SK-N-SH (cell line): ENCODE data around the gene SEC11A. TPM values are rescaled to one million over a fixed set of nuclear protein-coding genes. Genes with fewer than 3 reads are reported as not detected.

Source experiments
- CTCF ChIA-PET: fragments of 300-600, 350-600 bp; formaldehyde crosslinking; extraction: SDS; loops from one replicate; lab custom pipeline; 2021; lab: Yijun Ruan, JAX
- POLR2A ChIA-PET: fragments of 350-600 bp; sonication (Branson Sonifier 250); formaldehyde crosslinking; extraction: SDS; loops from one replicate; lab custom pipeline; 2020; ENCODE audit warnings: antibody characterized with exemption, inconsistent platforms; lab: Yijun Ruan, JAX
- DNase-seq: peaks from one replicate; pipeline ENCODE4 v3.0.0; 2012
- H2AFZ ChIP-seq: fragments of 200-600 bp; sonication (generic); 2 replicates; pipeline ENCODE4 v1.8.1; 2016; ENCODE audit warnings: antibody characterized with exemption, mild to moderate bottlenecking, low read depth
- H3F3A ChIP-seq: fragments of 200-600 bp; sonication (generic); replicated peaks from 2 replicates; pipeline ENCODE3; 2016; ENCODE audit warnings: antibody characterized with exemption, mild to moderate bottlenecking; ENCODE audit not compliant: insufficient read depth
- H3K27ac ChIP-seq, 2 experiments: fragments of 200-500 bp in 1 of 2; fragments of 200-600 bp in 1 of 2; sonication (Bioruptor generic) in 1 of 2; sonication (generic), shearing (Covaris generic) in 1 of 2; 2 replicates each; pipeline versions ENCODE4 v1.5.1 to v1.6.1; 2014 to 2016; ENCODE audit warnings: low read depth in 2 of 2, inconsistent platforms in 1 of 2, low read length in 1 of 2, mild to moderate bottlenecking in 1 of 2, mixed read lengths in 1 of 2
- H3K27me3 ChIP-seq: fragments of 200-600 bp; sonication (generic), shearing (Covaris generic); 2 replicates; pipeline ENCODE4 v1.6.1; 2016; ENCODE audit warnings: mixed run types; ENCODE audit not compliant: insufficient read depth
- H3K36me3 ChIP-seq, 2 experiments: fragments of 200-500 bp in 1 of 2; fragments of 200-600 bp in 1 of 2; sonication (Bioruptor generic) in 1 of 2; sonication (generic) in 1 of 2; replicated peaks in 1 of 2; 2 replicates each; pipeline versions ENCODE3 to v1.5.1; 2014 to 2016; ENCODE audit warnings: low read length in 1 of 2, mild to moderate bottlenecking in 1 of 2; ENCODE audit not compliant: insufficient read depth in 2 of 2, control insufficient read depth in 1 of 2
- H3K4me1 ChIP-seq, 2 experiments: fragments of 200-500 bp in 1 of 2; fragments of 200-600 bp in 1 of 2; sonication (Bioruptor generic) in 1 of 2; sonication (generic), shearing (Covaris generic) in 1 of 2; 2 replicates each; pipeline versions ENCODE4 v1.5.1 to v1.6.1; 2014 to 2016; ENCODE audit warnings: low read depth in 1 of 2, low read length in 1 of 2, mixed run types in 1 of 2; ENCODE audit not compliant: insufficient read depth in 2 of 2, control insufficient read depth in 1 of 2
- H3K4me2 ChIP-seq: fragments of 200-600 bp; sonication (generic), shearing (Covaris generic); 2 replicates; pipeline ENCODE4 v1.6.1; 2017; ENCODE audit warnings: mixed run types
- H3K4me3 ChIP-seq, 2 experiments: fragments of 200-500 bp in 1 of 2; fragments of 200-600 bp in 1 of 2; sonication (Bioruptor generic) in 1 of 2; sonication (generic), shearing (Covaris generic) in 1 of 2; 2 replicates each; pipeline versions ENCODE4 v1.5.1 to v1.8.1; 2014 to 2016; ENCODE audit warnings: low read depth in 2 of 2, inconsistent platforms in 1 of 2, low read length in 1 of 2, mild to moderate bottlenecking in 1 of 2, mixed read lengths in 1 of 2, moderate library complexity in 1 of 2
- H3K79me2 ChIP-seq: fragments of 200-600 bp; sonication (generic); 2 replicates; pipeline ENCODE4 v1.8.1; 2017; ENCODE audit warnings: mild to moderate bottlenecking; ENCODE audit not compliant: insufficient read depth
- H3K9ac ChIP-seq: fragments of 200-600 bp; sonication (generic); 2 replicates; pipeline ENCODE4 v1.6.1; 2017; ENCODE audit warnings: mixed run types
- H3K9me2 ChIP-seq: fragments of 200-600 bp; sonication (generic); 2 replicates; pipeline ENCODE4 v1.6.1; 2017; ENCODE audit warnings: mixed run types
- H3K9me3 ChIP-seq: fragments of 200-600 bp; sonication (generic); 2 replicates; pipeline ENCODE4 v1.6.1; 2017; ENCODE audit warnings: mixed run types, mild to moderate bottlenecking, moderate library complexity
- H4K20me1 ChIP-seq: fragments of 200-600 bp; sonication (generic); 2 replicates; pipeline ENCODE4 v1.6.1; 2017; ENCODE audit warnings: mild to moderate bottlenecking, mixed run types; ENCODE audit not compliant: insufficient read depth
- ELF1 ChIP-seq: IDR thresholded peaks from 2 replicates; pipeline ENCODE4 v1.4.0; 2012
- EP300 ChIP-seq, 2 experiments: IDR thresholded peaks; 2 replicates each; pipeline versions ENCODE4 v1.4.0 to v1.6.1; 2012; ENCODE audit warnings: borderline replicate concordance in 1 of 2, low read depth in 1 of 2, low read length in 1 of 2
- GATA2 ChIP-seq: sonication (generic); formaldehyde crosslinking; IDR thresholded peaks from 2 replicates; pipeline ENCODE4 v1.5.0; 2020; ENCODE audit warnings: mild to moderate bottlenecking, missing genetic modification reagents
- NFIC ChIP-seq: IDR thresholded peaks from 2 replicates; pipeline ENCODE4 v1.4.0; 2012; ENCODE audit warnings: borderline replicate concordance
- NRF1 ChIP-seq: IDR thresholded peaks from 2 replicates; pipeline ENCODE4 v1.6.1; 2012; ENCODE audit warnings: low read depth, mild to moderate bottlenecking, low read length
- POLR2AphosphoS5 ChIP-seq: IDR thresholded peaks from 2 replicates; pipeline ENCODE4 v1.6.1; 2012; ENCODE audit warnings: low read depth, low read length
- RAD21 ChIP-seq: IDR thresholded peaks from 2 replicates; pipeline ENCODE4 v1.6.1; 2012; ENCODE audit warnings: mild to moderate bottlenecking, low read length
- RCOR1 ChIP-seq: fragments of 150-350 bp; IDR thresholded peaks from 2 replicates; pipeline ENCODE4 v1.6.1; 2017; ENCODE audit warnings: antibody characterized with exemption, low read length
- RFX5 ChIP-seq: IDR thresholded peaks from 2 replicates; pipeline ENCODE4 v1.6.1; 2012; ENCODE audit warnings: mild to moderate bottlenecking, improper control_type of control experiment, low read length
- RXRA ChIP-seq: IDR thresholded peaks from 2 replicates; pipeline ENCODE4 v1.4.0; 2012; ENCODE audit warnings: low read depth, mild to moderate bottlenecking, borderline replicate concordance
- TAF1 ChIP-seq: IDR thresholded peaks from 2 replicates; pipeline ENCODE4 v1.6.1; 2012; ENCODE audit warnings: low read depth, mild to moderate bottlenecking, low read length, moderate library complexity, borderline replicate concordance
- TCF12 ChIP-seq: IDR thresholded peaks from 2 replicates; pipeline ENCODE4 v1.4.0; 2012
- USF1 ChIP-seq: IDR thresholded peaks from 2 replicates; pipeline ENCODE4 v1.4.0; 2012; ENCODE audit warnings: low read depth, borderline replicate concordance
- ZBTB33 ChIP-seq: IDR thresholded peaks from 2 replicates; pipeline ENCODE4 v1.4.0; 2012; ENCODE audit warnings: low read depth, borderline replicate concordance
- WGBS: methylation state at CpG from one replicate; pipeline ENCODE4 v1.1.6; 2017; ENCODE audit warnings: low lambda C conversion rate; 5-methylcytosine and 5-hydroxymethylcytosine counted together
- polyA plus RNA-seq, 3 experiments: library from polyadenylated mRNA; depleted of rRNA; stranded (reverse); fragments of >200 nt; gene quantifications; 2 replicates each; pipeline ENCODE4 v1.2.3, GENCODE V29; 2012

SEC11A gene
- polyA plus RNA-seq, 1 of the 3 experiments (the other 2 are of a cell fraction), result 107 TPM

- Histone ChIP-seq H3K4me3 (no peak overlapping the region), H3K4me2 (no peak overlapping the region), H3K36me3 (peaks cover 2 to 8% of the 10 kb centered on the region in 2 experiments), H3K9me3 (no peaks in the 10 kb centered on the region), H3K9me2 (no peaks in the 10 kb centered on the region), H3K9ac (no peak overlapping the region), H4K20me1 (peaks cover 94% of the 10 kb centered on the region), H3K79me2 (peaks cover 100% of the 10 kb centered on the region), H3K4me1 (no peaks in the 10 kb centered on the region; a peak in 1 of 4 replicates), H3K27ac (no peak overlapping the region), H3F3A (peaks cover 12% of the 10 kb centered on the region), H2AFZ (no peak overlapping the region), H3K27me3 (no peaks in the 10 kb centered on the region)
- CTCF ChIA-PET, result no interaction called here
- 88% methylated on average over 8 of the region's 8 CpGs for WGBS
- DNase-seq, result no peak
- POLR2A ChIA-PET, result no interaction called here
- TF ChIP-seq NRF1 (no peak), TAF1 (no peak), RCOR1 (no peak), USF1 (no peak), POLR2AphosphoS5 (no peak), RAD21 (no peak), EP300 (IDR thresholded peaks at IDR 0.05; ENCODE audit: borderline replicate concordance in 1 of 2, low read depth in 1 of 2, low read length in 1 of 2) (no peak), TCF12 (no peak), GATA2 (no peak), ELF1 (no peak), NFIC (no peak), RXRA (no peak)
Observed at GRCh38 chr15:84699538-84700191, 16.3 kb downstream of the SEC11A start.

- no peak overlapping the region for H3K27ac ChIP-seq
- no peak for DNase-seq
- H3K9me2 ChIP-seq, result no peaks in the 10 kb centered on the region
- TF ChIP-seq ZBTB33 (no peak), RFX5 (no peak)
- H3K4me2 ChIP-seq, result no peak overlapping the region
- H3K4me1 ChIP-seq, result no peaks in the 10 kb centered on the region
- no peak overlapping the region for H2AFZ ChIP-seq
- ChIA-PET CTCF (interaction anchor here (1.0 to 1.4 kb wide), 2 partner anchors 12 to 39 kb away, joined by 3 read pairs; no protein-coding TSS in a partner anchor), POLR2A (no interaction called here)
- peaks cover 16% of the 10 kb centered on the region for H3F3A ChIP-seq
- WGBS, result 69% methylated on average over 1 of the region's 1 CpG
- no peak overlapping the region for H3K4me3 ChIP-seq
- H4K20me1 ChIP-seq, result peaks cover 82% of the 10 kb centered on the region
- H3K79me2 ChIP-seq, result peaks cover 100% of the 10 kb centered on the region
- no peak overlapping the region for H3K9ac ChIP-seq
- H3K27me3 ChIP-seq, result no peaks in the 10 kb centered on the region
- H3K9me3 ChIP-seq, result no peaks in the 10 kb centered on the region
- H3K36me3 ChIP-seq, result peaks cover 0 to 8% of the 10 kb centered on the region in 2 experiments
Observed at GRCh38 chr15:84697236-84697990, 18.5 kb downstream of the SEC11A start.
